GM08714 (cell line): ENCODE measurements around the gene BRIP1.
"Not testable (repeated sequence)": the region's sequence is repeated elsewhere in the genome, so short reads cannot be mapped to it uniquely, and the experiment has no call there.

Experiments
- H3K4me3 ChIP-seq: fragments of 200-500 bp; sonication (Bioruptor generic); 2 replicates; pipeline ENCODE4 v1.5.1; 2014; ENCODE audit warnings: mild to moderate bottlenecking, low read length, inconsistent platforms
- ZNF274 ChIP-seq: IDR thresholded peaks from 2 replicates; pipeline ENCODE4 v1.6.1; 2012; ENCODE audit warnings: mild to moderate bottlenecking, low read depth, low read length

Gene BRIP1

GRCh38 chr17:61877837-61878236, 14.5 kb upstream of the BRIP1 start:
- H3K4me3 ChIP-seq = no peak overlapping the region
- no peak for TF ChIP-seq ZNF274

DNA sequence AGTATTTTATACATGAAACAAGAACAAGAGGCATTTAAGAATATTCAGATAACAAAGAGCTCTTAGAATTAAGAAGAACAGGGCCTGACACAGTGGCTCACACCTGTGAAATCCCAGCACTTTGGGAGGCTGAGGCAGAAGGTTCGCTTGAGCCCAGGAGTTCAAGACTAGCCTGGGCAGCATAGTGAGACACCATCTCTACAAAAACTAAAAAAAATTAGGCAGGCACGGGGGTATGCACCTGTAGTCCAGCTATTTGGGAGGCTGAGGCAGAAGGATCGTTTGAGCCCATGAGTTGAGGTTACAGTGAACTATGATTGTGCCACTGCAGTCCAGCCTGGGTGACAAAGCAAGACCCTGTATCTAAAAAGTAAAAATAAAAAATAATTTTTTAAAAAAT, 12.5 kb upstream of the BRIP1 start:
- TF ChIP-seq ZNF274 = no peak
- H3K4me3 ChIP-seq = no peak overlapping the region

GRCh38 chr17:61875285-61875684, 12.0 kb upstream of the BRIP1 start:
- no peak overlapping the region for H3K4me3 ChIP-seq
- TF ChIP-seq ZNF274 = no peak

GRCh38 chr17:61874075-61874474, 10.7 kb upstream of the BRIP1 start:
- no peak for TF ChIP-seq ZNF274
- no peak overlapping the region for H3K4me3 ChIP-seq

- H3K4me3 ChIP-seq = no peak overlapping the region
- no peak for TF ChIP-seq ZNF274
Observed at GRCh38 chr17:61872099-61872498, 8.8 kb upstream of the BRIP1 start.

GRCh38 chr17:61869138-61869537, 5.8 kb upstream of the BRIP1 start:
- no peak overlapping the region for H3K4me3 ChIP-seq
- no peak for TF ChIP-seq ZNF274

DNA sequence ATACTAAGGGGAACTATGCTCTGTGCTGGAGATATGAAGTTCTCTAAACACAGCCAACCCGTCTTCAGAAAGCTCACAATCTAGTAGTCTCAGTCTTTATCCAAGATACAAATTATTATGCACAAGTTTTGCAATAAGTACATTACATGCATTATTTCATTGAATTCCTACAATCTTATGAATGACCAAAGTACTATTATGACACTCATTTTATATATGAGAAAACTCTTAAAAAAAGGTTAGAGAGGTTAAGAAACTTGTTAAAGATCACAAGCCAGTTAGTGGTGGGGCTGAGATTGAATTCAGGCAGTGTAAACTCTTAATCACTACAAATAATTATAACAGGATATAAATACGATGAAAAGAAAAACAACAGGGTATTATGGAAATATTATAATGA, 4.7 kb upstream of the BRIP1 start:
- TF ChIP-seq ZNF274 = no peak
- no peak overlapping the region for H3K4me3 ChIP-seq

- TF ChIP-seq ZNF274 = no peak
- no peak overlapping the region for H3K4me3 ChIP-seq
Observed at GRCh38 chr17:61867033-61867432, 3.7 kb upstream of the BRIP1 start.

- no peak for TF ChIP-seq ZNF274
- H3K4me3 ChIP-seq = peak overlapping the region; percentile 71
Observed at GRCh38 chr17:61863801-61864126, 436 bp upstream of the BRIP1 start.

GRCh38 chr17:61862105-61862574, 1.2 kb downstream of the BRIP1 start:
- no peak for TF ChIP-seq ZNF274
- peak overlapping the region; percentile 71; the same call in 1 of the 2 replicates for H3K4me3 ChIP-seq

DNA sequence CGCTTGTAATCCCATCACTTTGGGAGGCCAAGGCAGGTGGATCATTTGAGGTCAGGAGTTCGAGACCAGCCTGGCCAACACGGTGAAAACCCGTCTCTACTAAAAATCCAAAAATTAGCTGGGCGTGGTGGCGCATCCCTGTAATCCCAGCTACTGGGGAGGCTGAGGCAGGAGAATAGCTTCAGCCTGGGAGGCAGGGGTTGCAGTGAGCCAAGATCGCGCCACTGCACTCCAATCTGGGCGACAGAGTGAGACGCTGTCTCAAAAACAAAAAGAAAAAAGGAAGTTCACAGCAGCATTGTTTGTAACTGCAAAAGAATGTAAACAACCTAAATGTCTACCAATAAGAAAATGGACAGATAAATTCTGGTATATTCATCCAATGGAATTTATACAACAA, 2.9 kb downstream of the BRIP1 start:
- not testable (repeated sequence) for H3K4me3 ChIP-seq

DNA sequence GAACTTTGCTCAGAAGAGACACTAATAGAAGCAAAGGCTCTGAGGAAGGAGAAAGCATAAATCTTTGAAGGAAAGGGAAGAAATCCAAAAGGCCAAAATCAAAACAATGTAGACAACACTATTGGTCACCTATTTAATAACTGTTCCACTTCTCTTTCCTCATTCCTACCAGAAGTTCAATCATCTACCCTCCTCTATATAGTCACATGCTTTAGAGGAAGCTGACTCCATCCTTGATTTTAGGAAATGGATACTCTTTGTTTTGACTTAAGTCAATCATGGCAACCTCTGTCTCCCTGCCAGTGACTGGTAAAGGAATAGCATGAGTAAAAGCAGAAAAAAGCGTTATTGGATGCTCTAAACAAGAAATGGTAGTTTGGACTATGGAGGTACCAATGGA, 7.3 kb downstream of the BRIP1 start:
- TF ChIP-seq ZNF274 = no peak

GRCh38 chr17:61852857-61853256, 10.5 kb downstream of the BRIP1 start:
- TF ChIP-seq ZNF274 = no peak
- no peak overlapping the region for H3K4me3 ChIP-seq

More for the DNA sequence above, 7.3 kb downstream of the BRIP1 start:
- H3K4me3 ChIP-seq = no peak overlapping the region

- TF ChIP-seq ZNF274 = no peak
- no peak overlapping the region for H3K4me3 ChIP-seq
Observed at GRCh38 chr17:61849674-61850073, 13.7 kb downstream of the BRIP1 start.

GRCh38 chr17:61848896-61849295, 14.4 kb downstream of the BRIP1 start:
- no peak for TF ChIP-seq ZNF274
- no peak overlapping the region for H3K4me3 ChIP-seq

DNA sequence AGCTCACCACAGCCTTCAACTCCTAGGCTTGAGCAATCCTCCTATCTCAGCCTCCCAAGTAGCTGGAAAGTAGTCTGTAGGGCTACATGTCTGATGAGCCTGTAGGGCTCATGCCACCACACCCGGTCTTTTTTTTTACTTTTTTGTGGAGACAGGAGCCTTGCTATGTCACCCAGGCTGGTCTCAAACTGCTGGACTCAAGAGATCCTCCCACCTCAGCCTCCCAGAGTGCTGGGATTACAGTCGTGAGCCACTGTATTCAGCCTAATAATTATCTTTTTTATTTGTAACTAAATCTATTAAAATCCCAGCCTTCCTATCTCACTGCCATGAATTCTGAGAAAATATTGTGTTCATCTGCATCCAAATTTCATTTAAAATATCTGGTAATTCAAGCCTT, 15.1 kb downstream of the BRIP1 start:
- no peak for TF ChIP-seq ZNF274

GRCh38 chr17:61847659-61848058, 15.7 kb downstream of the BRIP1 start:
- TF ChIP-seq ZNF274 = no peak
- H3K4me3 ChIP-seq = no peak overlapping the region

More for the DNA sequence above, 15.1 kb downstream of the BRIP1 start:
- H3K4me3 ChIP-seq = no peak overlapping the region
